ENCODE measurements around the gene FKBP2. TPM values are rescaled to one million over a fixed set of nuclear protein-coding genes. Genes with fewer than 3 reads are reported as not detected.

Gene FKBP2
- polyA plus RNA-seq, 3 donors, result 74.5 to 111 (median 102) TPM

GRCh38 chr11:64252003-64252872, 11.3 kb downstream of the FKBP2 start:
- no peak for DNase-seq (ENCODE audit: extremely low read depth in 1 of 11, low read depth in 9 of 11, low spot score in 4 of 11)

GRCh38 chr11:64253043-64253442, 12.1 kb downstream of the FKBP2 start:
- DNase-seq (ENCODE audit: extremely low read depth in 1 of 11, low read depth in 9 of 11, low spot score in 4 of 11), result no peak

- no peak for DNase-seq (ENCODE audit: extremely low read depth in 1 of 11, low read depth in 9 of 11, low spot score in 4 of 11)
These were observed 12.6 kb downstream of the FKBP2 start for GRCh38 chr11:64253481-64253880.

GRCh38 chr11:64254326-64254725, 13.4 kb downstream of the FKBP2 start:
- DNase-seq (ENCODE audit: extremely low read depth in 1 of 11, low read depth in 9 of 11, low spot score in 4 of 11), result no peak

- no peak for DNase-seq (ENCODE audit: extremely low read depth in 1 of 11, low read depth in 9 of 11, low spot score in 4 of 11)
These were observed 14.5 kb downstream of the FKBP2 start for GRCh38 chr11:64255135-64256128.

GRCh38 chr11:64256300-64256699, 15.4 kb downstream of the FKBP2 start:
- no peak for DNase-seq (ENCODE audit: extremely low read depth in 1 of 11, low read depth in 9 of 11, low spot score in 4 of 11)

- no peak for DNase-seq (ENCODE audit: extremely low read depth in 1 of 11, low read depth in 9 of 11, low spot score in 4 of 11)
These were observed 17.5 kb downstream of the FKBP2 start for GRCh38 chr11:64258356-64258755.

GRCh38 chr11:64258946-64259532, 18.1 kb downstream of the FKBP2 start:
- DNase-seq (ENCODE audit: extremely low read depth in 1 of 11, low read depth in 9 of 11, low spot score in 4 of 11), result no peak

GRCh38 chr11:64259533-64260067, 18.7 kb downstream of the FKBP2 start:
- DNase-seq (ENCODE audit: extremely low read depth in 1 of 11, low read depth in 9 of 11, low spot score in 4 of 11), result no peak

- no peak for DNase-seq (ENCODE audit: extremely low read depth in 1 of 11, low read depth in 9 of 11, low spot score in 4 of 11)
These were observed 19.3 kb downstream of the FKBP2 start for GRCh38 chr11:64260147-64260708.

- DNase-seq (ENCODE audit: extremely low read depth in 1 of 11, low read depth in 9 of 11, low spot score in 4 of 11), result no peak
These were observed 20.7 kb downstream of the FKBP2 start for GRCh38 chr11:64261556-64262080.

GRCh38 chr11:64262271-64263002, 21.5 kb downstream of the FKBP2 start:
- no peak for DNase-seq (ENCODE audit: extremely low read depth in 1 of 11, low read depth in 9 of 11, low spot score in 4 of 11)

- no peak for DNase-seq (ENCODE audit: extremely low read depth in 1 of 11, low read depth in 9 of 11, low spot score in 4 of 11)
These were observed 22.4 kb downstream of the FKBP2 start for GRCh38 chr11:64263021-64263946.

- no peak for DNase-seq (ENCODE audit: extremely low read depth in 1 of 11, low read depth in 9 of 11, low spot score in 4 of 11)
These were observed 23.0 kb downstream of the FKBP2 start for GRCh38 chr11:64263947-64264317.

- DNase-seq (ENCODE audit: extremely low read depth in 1 of 11, low read depth in 9 of 11, low spot score in 4 of 11), result no peak
These were observed 23.5 kb downstream of the FKBP2 start for GRCh38 chr11:64264371-64264852.

GRCh38 chr11:64265176-64266160, 24.6 kb downstream of the FKBP2 start:
- DNase-seq (ENCODE audit: extremely low read depth in 1 of 11, low read depth in 9 of 11, low spot score in 4 of 11), result no peak
